NT2/D1 (cell line): ENCODE measurements around the gene PTGR3.

Experiments
- YY1 ChIP-seq: IDR thresholded peaks from 2 replicates; pipeline ENCODE4 v1.6.1; 2011; ENCODE audit not compliant: insufficient read length, insufficient read depth
- ZNF274 ChIP-seq: IDR thresholded peaks from 2 replicates; pipeline ENCODE4 v1.6.1; 2011; ENCODE audit warnings: mild to moderate bottlenecking, low read depth, low read length

GRCh38 chr18:75219745-75220375 is 10.9 kb upstream of the PTGR3 start:
- TF ChIP-seq ZNF274 (no peak), YY1 (no peak)
